ENCODE data around the gene UGT1A8.

UGT1A8 gene

DNA sequence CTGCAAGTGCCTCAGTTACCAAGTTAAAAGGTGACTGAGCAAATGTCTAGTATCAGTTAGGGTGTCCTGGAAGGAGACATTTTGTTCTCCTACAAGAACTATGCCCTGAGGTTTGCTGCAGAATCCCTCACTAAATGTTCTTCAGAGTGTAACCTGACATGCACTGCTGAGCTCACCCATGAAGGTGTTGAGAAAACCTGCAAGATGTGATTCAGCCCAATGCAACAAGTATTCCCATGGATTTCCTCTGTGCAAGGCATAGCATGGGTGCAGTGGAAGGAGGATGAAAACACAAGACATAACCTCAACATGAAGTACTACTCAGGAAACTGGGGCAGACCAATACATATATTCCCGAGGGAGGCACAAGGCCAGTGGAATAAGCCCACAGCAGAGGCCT, 15.4 kb upstream of the UGT1A8 start:
- Histone ChIP-seq H2AFZ (ENCODE audit: low read length) (no peak overlapping the region), H3K9me2 (replicated peaks; ENCODE audit: low read depth, low read length) (no peaks in the 10 kb centered on the region), H3K27me3 (ENCODE audit: insufficient read depth, low read length, poor library complexity, severe bottlenecking) (no peaks in the 10 kb centered on the region), H4K20me1 (ENCODE audit: insufficient read depth, low read length, poor library complexity, severe bottlenecking) (no peaks in the 10 kb centered on the region), H3K4me1 (ENCODE audit: insufficient read depth, low read length, poor library complexity, severe bottlenecking) (no peaks in the 10 kb centered on the region), H3K36me3 (ENCODE audit: insufficient read depth, low read length) (no peaks in the 10 kb centered on the region), H3K4me3 (ENCODE audit: low read length, poor library complexity, severe bottlenecking) (no peak overlapping the region), H3K9ac (ENCODE audit: low read depth, low read length, poor library complexity, severe bottlenecking) (no peak overlapping the region), H3K9me3 (ENCODE audit: insufficient read depth, low read depth, low read length) (no peaks in the 10 kb centered on the region), H3K4me2 (ENCODE audit: low read depth, low read length, poor library complexity, severe bottlenecking) (no peak overlapping the region), H3K79me2 (ENCODE audit: insufficient read depth, low read length) (no peaks in the 10 kb centered on the region), H3F3A (ENCODE audit: low read depth) (no peaks in the 10 kb centered on the region)
- TF ChIP-seq EZH2phosphoT487 (IDR thresholded peaks at IDR 0.05; ENCODE audit: borderline replicate concordance) (no peak), CTCF (conservative IDR thresholded peaks at IDR 0.05; ENCODE audit: low read length) (no peak)

GRCh38 chr2:233603520-233603919, 13.9 kb upstream of the UGT1A8 start:
- Histone ChIP-seq H2AFZ (ENCODE audit: low read length) (no peak overlapping the region), H3K9me2 (replicated peaks; ENCODE audit: low read depth, low read length) (no peaks in the 10 kb centered on the region), H3K9me3 (ENCODE audit: insufficient read depth, low read depth, low read length) (no peaks in the 10 kb centered on the region), H3K79me2 (ENCODE audit: insufficient read depth, low read length) (no peaks in the 10 kb centered on the region), H3F3A (ENCODE audit: low read depth) (no peaks in the 10 kb centered on the region), H3K27me3 (ENCODE audit: insufficient read depth, low read length, poor library complexity, severe bottlenecking) (no peaks in the 10 kb centered on the region), H3K4me3 (ENCODE audit: low read length, poor library complexity, severe bottlenecking) (no peak overlapping the region), H4K20me1 (ENCODE audit: insufficient read depth, low read length, poor library complexity, severe bottlenecking) (no peaks in the 10 kb centered on the region), H3K36me3 (ENCODE audit: insufficient read depth, low read length) (no peaks in the 10 kb centered on the region), H3K4me2 (ENCODE audit: low read depth, low read length, poor library complexity, severe bottlenecking) (no peak overlapping the region), H3K4me1 (ENCODE audit: insufficient read depth, low read length, poor library complexity, severe bottlenecking) (no peaks in the 10 kb centered on the region), H3K9ac (ENCODE audit: low read depth, low read length, poor library complexity, severe bottlenecking) (no peak overlapping the region)
- TF ChIP-seq CTCF (conservative IDR thresholded peaks at IDR 0.05; ENCODE audit: low read length) = no peak
- TF ChIP-seq EZH2phosphoT487 (IDR thresholded peaks at IDR 0.05; ENCODE audit: borderline replicate concordance) = no peak

- TF ChIP-seq EZH2phosphoT487 (IDR thresholded peaks at IDR 0.05; ENCODE audit: borderline replicate concordance) (no peak), CTCF (conservative IDR thresholded peaks at IDR 0.05; ENCODE audit: low read length) (no peak)
- no peak overlapping the region for H3K4me3 ChIP-seq (ENCODE audit: low read length, poor library complexity, severe bottlenecking)
- no peak overlapping the region for H3K9ac ChIP-seq (ENCODE audit: low read depth, low read length, poor library complexity, severe bottlenecking)
- no peaks in the 10 kb centered on the region for H4K20me1 ChIP-seq (ENCODE audit: insufficient read depth, low read length, poor library complexity, severe bottlenecking)
- no peaks in the 10 kb centered on the region for H3K27me3 ChIP-seq (ENCODE audit: insufficient read depth, low read length, poor library complexity, severe bottlenecking)
- H3K4me1 ChIP-seq (ENCODE audit: insufficient read depth, low read length, poor library complexity, severe bottlenecking) = no peaks in the 10 kb centered on the region
- H3K9me2 ChIP-seq (replicated peaks; ENCODE audit: low read depth, low read length) = no peaks in the 10 kb centered on the region
- H2AFZ ChIP-seq (ENCODE audit: low read length) = no peak overlapping the region
- H3K9me3 ChIP-seq (ENCODE audit: insufficient read depth, low read depth, low read length) = no peaks in the 10 kb centered on the region
- no peaks in the 10 kb centered on the region for H3K36me3 ChIP-seq (ENCODE audit: insufficient read depth, low read length)
- no peak overlapping the region for H3K4me2 ChIP-seq (ENCODE audit: low read depth, low read length, poor library complexity, severe bottlenecking)
- H3K79me2 ChIP-seq (ENCODE audit: insufficient read depth, low read length) = no peaks in the 10 kb centered on the region
- H3F3A ChIP-seq (ENCODE audit: low read depth) = no peaks in the 10 kb centered on the region
These were observed 12.6 kb upstream of the UGT1A8 start for GRCh38 chr2:233604826-233605225.
